Hepatocyte (in vitro differentiated cells): ENCODE measurements around the gene TPSG1. TPM values are rescaled to one million over a fixed set of nuclear protein-coding genes. Genes with fewer than 3 reads are reported as not detected.

ENCODE experiments used
- DNase-seq: peaks from one replicate; pipeline ENCODE4 v3.0.0-alpha.2; 2016; ENCODE audit warnings: low spot score
- H2AFZ ChIP-seq: fragments of 200-600 bp; sonication (generic); 2 replicates; pipeline ENCODE4 v1.6.0; 2016; ENCODE audit warnings: antibody characterized with exemption, mild to moderate bottlenecking
- H3K27ac ChIP-seq: fragments of 200-600 bp; sonication (generic); 2 replicates; pipeline ENCODE4 v1.5.1; 2016; ENCODE audit warnings: mild to moderate bottlenecking
- H3K27me3 ChIP-seq: fragments of 200-600 bp; sonication (generic); 2 replicates; pipeline ENCODE4 v1.6.1; 2016
- H3K36me3 ChIP-seq: fragments of 200-600 bp; sonication (generic); replicated peaks from 2 replicates; pipeline ENCODE4 v1.5.1; 2016; ENCODE audit warnings: low read depth; ENCODE audit not compliant: insufficient read depth
- H3K4me1 ChIP-seq: fragments of 200-600 bp; sonication (generic); 2 replicates; pipeline ENCODE4 v1.5.1; 2016; ENCODE audit warnings: mild to moderate bottlenecking, moderate library complexity; ENCODE audit not compliant: insufficient read depth
- H3K4me2 ChIP-seq: fragments of 200-600 bp; sonication (generic); 2 replicates; pipeline ENCODE4 v1.6.0; 2016
- H3K4me3 ChIP-seq: fragments of 200-600 bp; sonication (generic); 2 replicates; pipeline ENCODE4 v1.5.1; 2016; ENCODE audit warnings: mild to moderate bottlenecking
- H3K79me2 ChIP-seq: fragments of 200-600 bp; sonication (generic); 2 replicates; pipeline ENCODE4 v1.6.0; 2017; ENCODE audit warnings: mild to moderate bottlenecking
- H3K9me2 ChIP-seq: fragments of 200-600 bp; sonication (generic); replicated peaks from 2 replicates; pipeline ENCODE4 v1.6.0; 2017; ENCODE audit warnings: mild to moderate bottlenecking; ENCODE audit not compliant: insufficient read depth
- H3K9me3 ChIP-seq: fragments of 200-600 bp; sonication (generic); 2 replicates; pipeline ENCODE4 v1.5.1; 2016; ENCODE audit warnings: low read depth, mild to moderate bottlenecking
- H4K20me1 ChIP-seq: fragments of 200-600 bp; sonication (generic); 2 replicates; pipeline ENCODE4 v1.6.0; 2016; ENCODE audit warnings: mild to moderate bottlenecking; ENCODE audit not compliant: insufficient read depth, poor library complexity, severe bottlenecking
- EZH2 ChIP-seq: fragments of 200-600 bp; sonication (generic); IDR thresholded peaks from 2 replicates; pipeline ENCODE4 v1.6.1; 2016; ENCODE audit warnings: antibody characterized with exemption, mild to moderate bottlenecking, borderline replicate concordance
- EZH2phosphoT487 ChIP-seq: fragments of 200-600 bp; sonication (generic); IDR thresholded peaks from one replicate; pipeline ENCODE4 v1.6.1; 2018; ENCODE audit warnings: antibody characterized with exemption, mild to moderate bottlenecking, low read depth, moderate library complexity; ENCODE audit not compliant: unreplicated experiment, severe bottlenecking
- WGBS: methylation state at CpG from one replicate; pipeline ENCODE4 v1.1.6; 2016; ENCODE audit warnings: low lambda C conversion rate; ENCODE audit errors: missing lambda C conversion rate; 5-methylcytosine and 5-hydroxymethylcytosine counted together
- polyA plus RNA-seq: library from polyadenylated mRNA; unstranded; fragments of >200 nt; fragmentation: Nextera tagmentation; extraction: Ambion mirVana; gene quantifications from 2 replicates; pipeline ENCODE4 v1.2.1, GENCODE V29; 2016
- total RNA-seq: library from RNA; depleted of rRNA; stranded (reverse); fragments of >200 nt; gene quantifications from 2 replicates; pipeline ENCODE4 v1.2.3, GENCODE V29; 2014
- TF ChIP-seq, protein P1 (sequence below): fragments of 200-600 bp; sonication (generic); IDR thresholded peaks from 2 replicates; pipeline ENCODE4 v1.5.1; 2016; ENCODE audit warnings: antibody characterized with exemption, mild to moderate bottlenecking; ENCODE audit not compliant: poor library complexity

The TPSG1 gene
- total and polyA plus RNA-seq, 2 experiments from 2014 or later, result 0.67 to 2.0 TPM

DNA sequence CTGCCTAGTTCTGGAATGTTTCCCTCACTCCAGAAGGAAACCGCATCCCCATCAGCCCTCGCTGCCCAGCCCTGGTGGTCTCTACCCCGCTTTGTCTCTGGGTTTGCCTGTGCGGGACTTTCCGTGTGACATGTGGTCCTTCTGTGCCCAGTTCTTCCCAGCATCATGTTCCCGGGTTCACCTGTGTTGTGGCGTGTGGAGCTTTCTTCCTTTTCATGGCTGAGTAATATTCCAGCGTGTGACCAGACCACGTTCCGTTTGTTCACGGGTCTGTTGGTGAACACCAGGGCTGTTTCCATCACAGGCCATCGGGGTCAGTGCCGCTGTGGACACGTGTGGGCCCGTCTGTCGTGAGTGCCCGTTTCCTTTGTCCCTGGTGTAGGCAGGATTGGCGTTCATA, 40.1 kb downstream of the TPSG1 start:
- DNase-seq, result no peak
- Histone ChIP-seq H3K27ac (no peak overlapping the region), H3K36me3 (no peaks in the 10 kb centered on the region), H4K20me1 (peaks cover 4% of the 10 kb centered on the region), H2AFZ (no peak overlapping the region), H3K9me3 (no peaks in the 10 kb centered on the region), H3K4me3 (no peak overlapping the region), H3K4me1 (peaks cover 25% of the 10 kb centered on the region), H3K27me3 (no peaks in the 10 kb centered on the region), H3K9me2 (no peaks in the 10 kb centered on the region), H3K4me2 (no peak overlapping the region), H3K79me2 (no peaks in the 10 kb centered on the region)
- TF ChIP-seq, protein P1, sequence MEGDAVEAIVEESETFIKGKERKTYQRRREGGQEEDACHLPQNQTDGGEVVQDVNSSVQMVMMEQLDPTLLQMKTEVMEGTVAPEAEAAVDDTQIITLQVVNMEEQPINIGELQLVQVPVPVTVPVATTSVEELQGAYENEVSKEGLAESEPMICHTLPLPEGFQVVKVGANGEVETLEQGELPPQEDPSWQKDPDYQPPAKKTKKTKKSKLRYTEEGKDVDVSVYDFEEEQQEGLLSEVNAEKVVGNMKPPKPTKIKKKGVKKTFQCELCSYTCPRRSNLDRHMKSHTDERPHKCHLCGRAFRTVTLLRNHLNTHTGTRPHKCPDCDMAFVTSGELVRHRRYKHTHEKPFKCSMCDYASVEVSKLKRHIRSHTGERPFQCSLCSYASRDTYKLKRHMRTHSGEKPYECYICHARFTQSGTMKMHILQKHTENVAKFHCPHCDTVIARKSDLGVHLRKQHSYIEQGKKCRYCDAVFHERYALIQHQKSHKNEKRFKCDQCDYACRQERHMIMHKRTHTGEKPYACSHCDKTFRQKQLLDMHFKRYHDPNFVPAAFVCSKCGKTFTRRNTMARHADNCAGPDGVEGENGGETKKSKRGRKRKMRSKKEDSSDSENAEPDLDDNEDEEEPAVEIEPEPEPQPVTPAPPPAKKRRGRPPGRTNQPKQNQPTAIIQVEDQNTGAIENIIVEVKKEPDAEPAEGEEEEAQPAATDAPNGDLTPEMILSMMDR, result no peak
- TF ChIP-seq EZH2 (no peak), EZH2phosphoT487 (no peak)
- 97% methylated on average over 18 of the region's 18 CpGs for whole genome bisulfite sequencing

DNA sequence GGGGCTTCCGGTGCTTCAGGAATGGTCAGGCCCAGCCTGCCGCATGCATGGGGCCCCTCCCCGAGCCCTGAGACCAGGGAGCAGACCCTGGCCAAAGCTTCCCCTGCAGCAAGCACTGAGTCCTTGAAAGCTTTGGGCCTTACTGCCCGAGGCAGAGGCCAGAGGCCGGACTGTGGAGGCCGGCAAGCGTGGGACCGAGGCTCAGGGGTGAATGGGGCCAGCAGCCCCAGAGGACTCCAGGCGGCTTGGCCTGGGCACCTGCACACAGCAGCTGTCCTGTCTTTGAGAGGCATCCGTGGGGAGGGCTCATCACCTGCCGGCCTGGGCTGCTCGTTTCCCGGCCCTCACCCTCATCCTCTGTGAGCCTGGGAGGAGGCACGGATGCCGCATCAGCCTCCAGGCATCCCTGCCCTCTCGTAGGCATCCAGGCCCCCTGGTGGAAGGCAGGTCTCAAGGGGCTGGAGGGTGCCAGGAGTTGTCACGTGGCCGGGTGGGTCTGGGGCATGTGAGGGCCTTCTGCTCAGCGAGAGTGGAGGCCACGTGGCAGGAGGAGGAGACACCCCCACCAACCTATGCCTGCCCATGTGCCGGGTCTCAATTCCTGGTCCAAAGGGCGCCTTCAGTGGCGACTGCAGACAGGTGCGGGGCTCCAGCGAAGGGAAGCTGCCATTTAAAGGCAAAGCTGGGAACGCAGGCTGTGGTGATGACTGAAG, 40.8 kb downstream of the TPSG1 start:
- H3K27me3 ChIP-seq, result no peaks in the 10 kb centered on the region
- DNase-seq, result no peak
- H3K27ac ChIP-seq, result no peak overlapping the region
- H3K79me2 ChIP-seq, result no peaks in the 10 kb centered on the region
- H4K20me1 ChIP-seq, result peaks cover 4% of the 10 kb centered on the region
- H3K4me2 ChIP-seq, result no peak overlapping the region
- no peaks in the 10 kb centered on the region for H3K9me3 ChIP-seq
- H3K4me1 ChIP-seq, result peaks cover 25% of the 10 kb centered on the region
- no peaks in the 10 kb centered on the region for H3K9me2 ChIP-seq
- WGBS, result 95% methylated on average over 26 of the region's 26 CpGs
- no peak overlapping the region for H3K4me3 ChIP-seq
- H2AFZ ChIP-seq, result no peak overlapping the region
- no peaks in the 10 kb centered on the region for H3K36me3 ChIP-seq
- TF ChIP-seq, protein P1, result no peak
- TF ChIP-seq EZH2 (no peak), EZH2phosphoT487 (no peak)

DNA sequence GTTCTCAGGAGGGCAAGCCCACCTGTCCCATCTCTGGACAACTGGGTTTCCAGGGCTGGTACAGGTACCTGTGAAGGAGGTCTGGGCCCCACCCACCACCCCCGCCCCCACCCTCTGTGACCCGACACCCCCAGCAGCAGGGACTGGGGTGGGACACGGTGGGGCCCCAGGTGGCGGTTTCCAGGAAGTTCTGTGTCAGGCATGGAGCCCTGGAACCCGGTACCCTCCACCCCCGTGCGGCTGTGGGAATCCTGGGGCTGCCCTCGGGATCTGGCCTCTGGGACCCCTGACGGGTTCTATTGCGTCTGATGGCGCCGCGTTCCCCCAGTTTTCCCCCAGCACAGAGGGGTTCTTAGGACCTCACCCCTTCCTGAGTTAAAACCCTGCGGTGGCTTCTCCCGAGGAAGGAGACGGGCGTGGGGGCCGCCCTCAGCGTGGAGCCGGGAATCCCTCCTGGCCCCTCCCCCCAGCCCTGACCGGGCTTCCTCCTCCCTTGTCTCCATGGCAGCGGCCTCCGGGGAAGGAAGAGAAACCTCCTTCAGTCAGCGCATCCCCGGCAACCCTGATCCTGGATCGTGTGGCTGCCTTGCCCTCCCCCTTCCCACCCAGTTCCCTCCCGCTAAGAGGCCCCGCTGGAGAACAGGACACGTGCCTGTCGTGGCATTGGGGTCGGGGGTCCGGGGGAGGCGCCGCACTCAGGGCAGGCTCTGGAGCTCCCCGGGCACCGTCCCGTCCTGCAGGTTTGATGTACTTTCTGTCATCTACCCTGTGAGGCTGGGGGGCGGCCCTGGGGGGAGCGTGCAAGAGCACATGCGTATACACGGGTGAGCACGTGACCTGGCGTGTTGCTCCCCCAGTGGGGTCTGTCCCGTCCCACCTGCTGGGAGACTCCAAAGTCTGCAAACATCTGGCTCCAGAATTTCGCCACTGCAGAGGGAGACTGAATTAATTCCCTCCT, 41.8 kb downstream of the TPSG1 start:
- TF ChIP-seq EZH2phosphoT487 (no peak), EZH2 (no peak)
- TF ChIP-seq, protein P1, result no peak
- Histone ChIP-seq H3K4me2 (peak overlapping the region; percentile 64), H2AFZ (no peak overlapping the region), H3K9me2 (no peaks in the 10 kb centered on the region), H3K27me3 (no peaks in the 10 kb centered on the region), H3K79me2 (no peaks in the 10 kb centered on the region), H3K27ac (peak overlapping the region; percentile 71), H3K36me3 (no peaks in the 10 kb centered on the region), H3K4me3 (no peak overlapping the region), H3K9me3 (no peaks in the 10 kb centered on the region), H4K20me1 (no peaks in the 10 kb centered on the region), H3K4me1 (peaks cover 25% of the 10 kb centered on the region)
- peak; percentile 73 for DNase-seq
- 86% methylated on average over 17 of the region's 45 CpGs for WGBS
